Measurements from ENCODE around the gene FOXO6.
A peak's percentile ranks its signal among the peaks of the same experiment; 100 is the strongest.

Gene FOXO6

DNA sequence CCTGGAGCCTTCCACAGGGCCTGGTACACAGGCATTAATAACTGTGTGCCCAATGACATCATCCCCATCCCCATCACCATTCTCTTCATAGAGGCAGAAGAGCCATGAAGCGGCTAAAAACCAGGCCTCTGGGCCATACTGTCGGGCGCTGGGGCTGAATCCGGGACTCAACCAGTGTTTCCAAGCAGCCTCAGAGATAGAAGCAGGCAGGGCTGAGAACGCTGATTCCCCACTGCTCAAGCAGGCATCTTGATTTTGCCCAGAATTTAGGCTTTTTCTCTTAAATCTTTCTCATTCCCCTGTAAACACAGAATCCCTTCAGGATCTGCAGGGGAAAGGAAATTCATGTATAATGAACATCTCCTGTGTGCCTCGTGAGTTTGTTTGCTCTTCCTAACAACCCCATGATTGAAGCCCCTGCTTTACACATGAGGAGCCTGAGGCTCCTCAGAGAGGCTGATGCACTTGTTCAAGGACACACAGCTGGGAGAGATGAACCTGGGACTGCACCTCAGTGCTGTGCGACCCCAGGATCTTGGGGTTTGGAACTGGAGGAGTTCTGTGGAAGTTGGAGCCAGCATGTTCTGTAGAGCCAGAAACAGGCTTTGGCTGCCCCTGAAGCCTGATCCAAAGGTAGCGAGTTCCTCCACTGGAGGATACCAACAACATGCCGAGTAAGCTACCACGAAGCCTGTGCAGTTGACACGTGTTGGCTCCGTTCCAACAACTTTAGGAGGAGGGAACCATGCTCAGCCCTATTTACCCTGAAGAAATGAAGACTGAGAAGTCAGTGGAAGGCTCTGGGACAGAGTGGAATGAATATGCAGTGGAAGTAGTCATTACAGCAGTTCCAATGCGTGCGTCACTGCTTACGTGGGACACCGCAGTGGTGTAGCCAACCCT, 67.8 kb downstream of the FOXO6 start:
- DNase-seq, result peak; percentile 10

DNA sequence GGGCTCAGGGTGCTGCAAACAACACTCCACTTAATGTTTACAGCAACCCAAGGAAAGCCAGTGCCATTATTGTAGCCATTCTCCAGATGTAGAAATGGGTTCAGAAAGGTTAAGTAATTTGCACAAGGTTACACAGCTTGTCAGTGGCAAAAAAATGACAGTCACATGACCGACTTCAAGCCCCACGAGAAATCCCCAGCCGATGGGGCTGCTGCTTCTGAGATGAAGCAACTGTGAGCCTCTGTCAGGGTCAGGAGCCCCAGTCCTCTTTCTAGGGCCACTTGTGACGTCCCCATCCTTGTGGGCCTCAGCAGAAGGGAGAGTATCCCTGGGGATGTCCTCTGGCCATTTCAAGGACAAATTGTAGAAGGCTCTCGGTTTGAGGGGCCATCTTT, 68.4 kb downstream of the FOXO6 start:
- no peak for DNase-seq

DNA sequence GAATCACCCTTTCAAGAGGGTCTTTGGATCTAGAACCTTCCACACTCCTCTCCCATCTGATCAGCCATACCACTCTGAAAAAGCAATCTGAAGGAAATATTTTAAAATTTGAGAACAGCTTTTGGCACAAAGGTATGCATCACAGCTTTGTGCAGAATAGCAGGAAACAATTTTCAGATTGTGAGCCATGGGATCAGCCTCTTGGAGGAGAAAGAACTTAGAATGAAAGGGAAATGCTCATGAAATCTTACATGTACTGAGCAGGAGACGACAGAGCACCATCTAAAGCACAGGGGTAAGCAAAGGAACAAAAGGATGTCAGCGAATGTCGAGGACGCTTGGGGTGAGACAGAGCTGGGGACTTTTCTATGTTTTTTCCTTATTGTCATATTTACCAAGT, 68.8 kb downstream of the FOXO6 start:
- no peak for DNase-seq

DNA sequence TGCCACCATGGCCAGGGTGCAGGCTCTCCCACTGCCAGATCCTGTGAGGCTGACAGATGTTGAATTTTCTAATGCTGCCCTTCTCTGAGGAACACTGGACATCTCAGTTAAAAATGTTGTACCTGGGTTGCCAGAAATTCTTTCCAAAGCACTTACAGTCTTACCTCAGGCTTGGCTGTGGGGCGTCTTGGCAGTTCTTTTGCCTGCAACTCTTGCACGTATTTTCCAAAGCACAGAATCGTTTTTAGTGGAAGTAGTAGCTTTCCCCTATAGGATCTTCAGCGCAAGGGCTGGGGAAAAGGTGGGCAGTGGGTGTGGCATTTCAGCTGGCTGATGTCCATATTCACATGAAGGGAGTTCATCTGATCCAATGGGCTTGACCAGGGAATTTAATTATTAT, 69.3 kb downstream of the FOXO6 start:
- DNase-seq, result no peak

DNA sequence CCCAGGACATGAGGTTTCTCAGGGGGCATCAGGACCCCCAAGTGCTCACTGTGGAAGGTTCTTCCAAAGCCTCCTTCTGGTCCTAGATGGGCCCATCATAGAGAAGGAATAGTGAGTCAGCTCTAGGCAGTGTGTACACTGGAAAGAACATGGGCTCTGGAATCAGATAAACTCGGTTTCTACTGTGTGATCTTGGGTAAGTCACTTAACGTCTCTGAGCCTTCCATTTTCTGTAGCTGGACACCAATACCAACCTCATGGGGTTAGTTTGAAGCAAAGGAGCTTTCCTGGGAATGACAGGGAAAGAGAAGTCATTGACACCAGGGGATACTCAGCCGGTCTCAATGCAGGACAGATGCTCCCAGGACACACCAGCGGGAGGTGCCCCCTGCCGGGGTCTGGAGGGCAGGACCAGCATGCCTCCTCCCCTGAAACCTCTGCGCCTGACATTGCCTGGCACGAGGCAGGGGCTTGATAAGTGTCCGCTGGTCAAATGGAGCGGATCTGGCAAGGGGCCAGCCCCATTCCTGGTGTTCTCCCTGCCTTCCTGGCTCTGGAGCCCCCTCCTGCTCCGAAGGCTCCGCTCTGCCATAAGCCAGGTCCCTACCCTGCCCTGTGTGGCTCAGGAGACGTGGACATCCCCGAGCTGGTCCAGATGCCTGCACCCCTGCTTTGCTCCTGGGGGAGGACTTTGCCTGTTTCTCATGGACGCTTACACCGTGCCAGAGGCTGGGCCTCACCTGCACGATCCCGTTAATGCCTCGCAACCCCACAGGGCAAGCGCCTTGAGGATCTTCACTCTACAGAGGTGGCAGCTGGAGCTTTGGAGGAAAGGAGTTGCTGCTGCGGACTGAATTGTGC, 70.5 kb downstream of the FOXO6 start:
- no peak for DNase-seq
